Caco-2 (cell line): ENCODE data around the gene DPY30. TPM values are rescaled to one million over a fixed set of nuclear protein-coding genes. Genes with fewer than 3 reads are reported as not detected.

ENCODE experiments used
- BruUV-seq: library from RNA; stranded (reverse); fragments of 400-500 nt; replicated peaks from 2 replicates; lab custom pipeline; 2021; lab: Mats Ljungman, UMichigan
- CTCF ChIA-PET: fragments of 300-600 bp; sonication (Branson Sonifier 250); formaldehyde crosslinking; loops from one replicate; lab custom pipeline; 2022; ENCODE audit warnings: antibody characterized with exemption; lab: Charles Lee
- POLR2A ChIA-PET: fragments of 300-600 bp; sonication (Branson Sonifier 250); formaldehyde crosslinking; loops from one replicate; lab custom pipeline; 2022; ENCODE audit warnings: antibody characterized with exemption; lab: Charles Lee
- DNase-seq, 2 experiments: peaks; one replicate each; pipeline versions ENCODE4 v3.0.0 to v3.0.0-alpha.2; 2020 to 2022
- H3K27me3 ChIP-seq: replicated peaks from 2 replicates; pipeline ENCODE4 v1.6.0; 2011; ENCODE audit warnings: low read length; ENCODE audit not compliant: control insufficient read depth, insufficient read depth
- H3K36me3 ChIP-seq: 2 replicates; pipeline ENCODE4 v1.5.1; 2011; ENCODE audit warnings: low read length; ENCODE audit not compliant: control insufficient read depth, insufficient read depth
- H3K4me1 ChIP-seq: fragments of 250-450 bp; sonication (Bioruptor Pico); 2 replicates; pipeline ENCODE4 v1.5.1; 2020; ENCODE audit warnings: mild to moderate bottlenecking
- H3K4me3 ChIP-seq: 2 replicates; pipeline ENCODE4 v1.5.1; 2011; ENCODE audit warnings: low read depth, mild to moderate bottlenecking, control low read depth, low read length
- H3K9me3 ChIP-seq: fragments of 250-450 bp; sonication (Bioruptor Pico); 2 replicates; pipeline ENCODE4 v1.5.1; 2020; ENCODE audit warnings: mild to moderate bottlenecking, moderate library complexity
- H3K27ac Mint-ChIP-seq: one replicate; pipeline ENCODE4 v1.8.0; 2022; ENCODE audit warnings: mixed read lengths; ENCODE audit not compliant: unreplicated experiment
- H3K27me3 Mint-ChIP-seq: one replicate; pipeline ENCODE4 v1.8.0; 2022; ENCODE audit warnings: mixed read lengths; ENCODE audit not compliant: insufficient read depth, unreplicated experiment
- H3K36me3 Mint-ChIP-seq: one replicate; pipeline ENCODE4 v1.8.0; 2022; ENCODE audit warnings: mild to moderate bottlenecking, mixed read lengths; ENCODE audit not compliant: insufficient read depth, unreplicated experiment
- H3K4me1 Mint-ChIP-seq: one replicate; pipeline ENCODE4 v1.8.0; 2022; ENCODE audit warnings: low read depth, mixed read lengths; ENCODE audit not compliant: unreplicated experiment
- H3K4me3 Mint-ChIP-seq: one replicate; pipeline ENCODE4 v1.8.0; 2022; ENCODE audit warnings: mild to moderate bottlenecking, moderate library complexity, mixed read lengths; ENCODE audit not compliant: unreplicated experiment
- H3K9me3 Mint-ChIP-seq: one replicate; pipeline ENCODE4 v1.8.0; 2022; ENCODE audit warnings: mixed read lengths; ENCODE audit not compliant: unreplicated experiment
- CTCF ChIP-seq, 2 experiments: fragments of 200-600 bp in 1 of 2; IDR thresholded peaks; 1 replicate in 1 of 2; 2 replicates in 1 of 2; pipeline versions ENCODE4 v1.5.1 to v1.8.0; 2011 to 2022; ENCODE audit warnings: antibody characterized with exemption in 1 of 2, control low read depth in 1 of 2, inconsistent platforms in 1 of 2, low read depth in 1 of 2, low read length in 1 of 2, mild to moderate bottlenecking in 1 of 2, moderate library complexity in 1 of 2; ENCODE audit not compliant: insufficient read depth in 1 of 2, severe bottlenecking in 1 of 2, unreplicated experiment in 1 of 2
- intact Hi-C: fragments of 100-400 bp; cut with micrococcal nuclease; formaldehyde crosslinking; loops from one replicate; pipeline ENCODE4 v1.10.0; 2022; ENCODE audit not compliant: unreplicated experiment
- total RNA-seq: library from RNA; stranded (reverse); gene quantifications from 2 replicates; pipeline ENCODE4 v1.2.3, GENCODE V29; 2022

The DPY30 gene
- total RNA-seq, 1 experiment from 2014 or later: 136 TPM

GRCh38 chr2:31996571-31997150, 42.9 kb downstream of the DPY30 start:
- no TSS peak for BruUV-seq

GRCh38 chr2:31992934-31993333, 46.7 kb downstream of the DPY30 start:
- BruUV-seq: no TSS peak
- POLR2A ChIA-PET: no interaction called here
- peaks cover 5% of the 10 kb centered on the region for H3K36me3 Mint-ChIP-seq

More at GRCh38 chr2:31996571-31997150, 42.9 kb downstream of the DPY30 start:
- Histone ChIP-seq H3K9me3 (no peaks in the 10 kb centered on the region), H3K36me3 (no peaks in the 10 kb centered on the region), H3K27me3 (no peaks in the 10 kb centered on the region), H3K4me1 (peaks cover 10% of the 10 kb centered on the region), H3K4me3 (no peak overlapping the region)
- no peaks in the 10 kb centered on the region for H3K9me3 Mint-ChIP-seq
- DNase-seq: no peak
- TF ChIP-seq CTCF (IDR thresholded peaks at IDR 0.05; ENCODE audit: insufficient read depth in 1 of 2, low read depth in 1 of 2, low read length in 1 of 2, severe bottlenecking in 1 of 2, unreplicated experiment in 1 of 2): no peak
- no peak overlapping the region for H3K4me3 Mint-ChIP-seq
- CTCF ChIA-PET: no interaction called here
- intact Hi-C loops: no loop called here
- H3K36me3 Mint-ChIP-seq: peaks cover 12% of the 10 kb centered on the region
- POLR2A ChIA-PET: no interaction called here
- no peaks in the 10 kb centered on the region for H3K27me3 Mint-ChIP-seq
- H3K27ac Mint-ChIP-seq: no peak overlapping the region
- peaks cover 27% of the 10 kb centered on the region for H3K4me1 Mint-ChIP-seq

GRCh38 chr2:31992025-31992579, 47.5 kb downstream of the DPY30 start:
- H3K9me3 Mint-ChIP-seq: no peaks in the 10 kb centered on the region
- peaks cover 5% of the 10 kb centered on the region for H3K36me3 Mint-ChIP-seq
- TF ChIP-seq CTCF (IDR thresholded peaks at IDR 0.05; ENCODE audit: insufficient read depth in 1 of 2, low read depth in 1 of 2, low read length in 1 of 2, severe bottlenecking in 1 of 2, unreplicated experiment in 1 of 2): no peak
- ChIA-PET POLR2A (no interaction called here), CTCF (no interaction called here)
- no peak overlapping the region for H3K4me3 ChIP-seq
- H3K4me1 Mint-ChIP-seq: peaks cover 26% of the 10 kb centered on the region
- intact Hi-C loops: loop anchor here (2.0 kb wide), 1 partner anchor 43 kb away; no protein-coding TSS in a partner anchor
- H3K4me1 ChIP-seq: peaks cover 18% of the 10 kb centered on the region
- no peaks in the 10 kb centered on the region for H3K27me3 ChIP-seq
- no peaks in the 10 kb centered on the region for H3K36me3 ChIP-seq
- H3K27me3 Mint-ChIP-seq: no peaks in the 10 kb centered on the region
- BruUV-seq: no TSS peak
- H3K27ac Mint-ChIP-seq: peak overlapping the region; percentile 83
- peak; percentile 57 to 63 for DNase-seq
- no peaks in the 10 kb centered on the region for H3K9me3 ChIP-seq
- no peak overlapping the region for H3K4me3 Mint-ChIP-seq

More at GRCh38 chr2:31992934-31993333, 46.7 kb downstream of the DPY30 start:
- CTCF ChIA-PET: no interaction called here
- Mint-ChIP-seq H3K4me1 (peaks cover 26% of the 10 kb centered on the region), H3K4me3 (no peak overlapping the region), H3K9me3 (no peaks in the 10 kb centered on the region), H3K27ac (peak overlapping the region; percentile 63), H3K27me3 (no peaks in the 10 kb centered on the region)
- no peaks in the 10 kb centered on the region for H3K9me3 ChIP-seq
- H3K27me3 ChIP-seq: no peaks in the 10 kb centered on the region
- DNase-seq: no peak
- H3K36me3 ChIP-seq: no peaks in the 10 kb centered on the region
- no peak overlapping the region for H3K4me3 ChIP-seq
- intact Hi-C loops: loop anchor here (2.0 kb wide), 1 partner anchor 44 kb away; no protein-coding TSS in a partner anchor
- peaks cover 12% of the 10 kb centered on the region for H3K4me1 ChIP-seq
- TF ChIP-seq CTCF (IDR thresholded peaks at IDR 0.05; ENCODE audit: insufficient read depth in 1 of 2, low read depth in 1 of 2, low read length in 1 of 2, severe bottlenecking in 1 of 2, unreplicated experiment in 1 of 2): no peak
